PC-9 (cell line): ENCODE data around the gene PTGER2. TPM values are rescaled to one million over a fixed set of nuclear protein-coding genes. Genes with fewer than 3 reads are reported as not detected.

Experiments
- BruUV-seq: library from RNA; stranded (reverse); fragments of 400-500 nt; replicated peaks from 2 replicates; lab custom pipeline; 2021; lab: Mats Ljungman, UMichigan
- CTCF ChIA-PET: fragments of 300-600 bp; sonication (Branson Sonifier 250); formaldehyde crosslinking; loops from one replicate; lab custom pipeline; 2022; ENCODE audit warnings: antibody characterized with exemption; lab: Charles Lee
- POLR2A ChIA-PET: fragments of 300-600 bp; sonication (Branson Sonifier 250); formaldehyde crosslinking; loops from one replicate; lab custom pipeline; 2022; ENCODE audit warnings: antibody characterized with exemption; ENCODE audit not compliant: unreplicated experiment; lab: Charles Lee
- DNase-seq, 2 experiments: peaks; one replicate each; pipeline versions ENCODE4 v3.0.0 to v3.0.0-alpha.2; 2015 to 2022; ENCODE audit warnings: mixed read lengths in 1 of 2
- H2AFZ ChIP-seq: fragments of 200-600 bp; sonication (generic); 2 replicates; pipeline ENCODE4 v1.8.1; 2017; ENCODE audit warnings: antibody characterized with exemption
- H3F3A ChIP-seq: fragments of 200-600 bp; sonication (generic); 2 replicates; pipeline ENCODE4 v1.8.1; 2017; ENCODE audit warnings: antibody characterized with exemption, mild to moderate bottlenecking, low read depth; ENCODE audit not compliant: insufficient read depth
- H3K27ac ChIP-seq: fragments of 200-600 bp; sonication (generic); 2 replicates; pipeline ENCODE4 v1.6.1; 2016; ENCODE audit warnings: mixed run types
- H3K27me3 ChIP-seq: fragments of 200-600 bp; sonication (generic); 2 replicates; pipeline ENCODE4 v1.6.1; 2016; ENCODE audit warnings: low read depth, mixed run types; ENCODE audit not compliant: insufficient read depth
- H3K36me3 ChIP-seq: fragments of 200-600 bp; sonication (generic); 2 replicates; pipeline ENCODE4 v1.6.1; 2016; ENCODE audit warnings: low read depth, mixed run types
- H3K4me1 ChIP-seq: fragments of 200-600 bp; sonication (generic); replicated peaks from 2 replicates; pipeline ENCODE4 v1.6.1; 2016; ENCODE audit warnings: mixed run types; ENCODE audit not compliant: insufficient read depth
- H3K4me2 ChIP-seq: fragments of 200-600 bp; sonication (generic); 2 replicates; pipeline ENCODE4 v1.6.1; 2017; ENCODE audit warnings: mixed run types
- H3K4me3 ChIP-seq: fragments of 200-600 bp; sonication (generic); 2 replicates; pipeline ENCODE4 v1.6.1; 2016; ENCODE audit warnings: mixed run types
- H3K79me2 ChIP-seq: fragments of 200-600 bp; sonication (generic); 2 replicates; pipeline ENCODE4 v1.6.1; 2017; ENCODE audit warnings: low read depth, mixed run types
- H3K9me2 ChIP-seq: fragments of 200-600 bp; sonication (generic); 2 replicates; pipeline ENCODE4 v1.8.1; 2017; ENCODE audit warnings: mild to moderate bottlenecking; ENCODE audit not compliant: insufficient read depth
- H3K9me3 ChIP-seq: fragments of 200-600 bp; sonication (generic); 2 replicates; pipeline ENCODE4 v1.8.1; 2016; ENCODE audit warnings: low read depth; ENCODE audit not compliant: insufficient read depth
- H4K20me1 ChIP-seq: fragments of 200-600 bp; sonication (generic); 2 replicates; pipeline ENCODE4 v1.8.1; 2017; ENCODE audit not compliant: insufficient read depth
- CTCF ChIP-seq: fragments of 200-600 bp; sonication (generic); conservative IDR thresholded peaks from 2 replicates; pipeline ENCODE4 v1.6.1; 2017; ENCODE audit warnings: mixed run types, antibody characterized with exemption, mild to moderate bottlenecking, moderate library complexity
- EZH2 ChIP-seq: fragments of 200-600 bp; sonication (generic); IDR thresholded peaks from 2 replicates; pipeline ENCODE4 v1.8.0; 2017; ENCODE audit warnings: antibody characterized with exemption, low read depth
- intact Hi-C: fragments of 100-400 bp; cut with micrococcal nuclease; formaldehyde crosslinking; loops from one replicate; pipeline ENCODE4 v1.10.0; 2022; ENCODE audit not compliant: unreplicated experiment
- total RNA-seq: library from RNA; stranded (reverse); gene quantifications from 2 replicates; pipeline ENCODE4 v1.2.3, GENCODE V29; 2021

The PTGER2 gene
- total RNA-seq, 1 experiment from 2014 or later = 0.15 TPM

- H3K9me2 ChIP-seq = no peaks in the 10 kb centered on the region
- intact Hi-C loops = loop anchor here (10.0 kb wide), 1 partner anchor 997 kb away; no protein-coding TSS in a partner anchor
- no peak overlapping the region; the same call in 1 of the 2 replicates for H2AFZ ChIP-seq
- CTCF ChIA-PET = no interaction called here
- H4K20me1 ChIP-seq = no peaks in the 10 kb centered on the region
- H3K36me3 ChIP-seq = no peaks in the 10 kb centered on the region
- no peaks in the 10 kb centered on the region for H3K4me1 ChIP-seq
- H3K4me2 ChIP-seq = no peak overlapping the region
- no peaks in the 10 kb centered on the region; the same call in 1 of the 2 replicates for H3K27me3 ChIP-seq
- POLR2A ChIA-PET = no interaction called here
- no peaks in the 10 kb centered on the region for H3K79me2 ChIP-seq
- no peak for DNase-seq
- H3K27ac ChIP-seq = no peak overlapping the region
- TF ChIP-seq CTCF = no peak
- TF ChIP-seq EZH2 = no peak
- BruUV-seq = no TSS peak
- no peaks in the 10 kb centered on the region for H3F3A ChIP-seq
- H3K9me3 ChIP-seq = no peaks in the 10 kb centered on the region
- H3K4me3 ChIP-seq = no peak overlapping the region
Measured at GRCh38 chr14:52307376-52307775, 6.7 kb upstream of the PTGER2 start.

GRCh38 chr14:52307905-52308304 is 6.2 kb upstream of the PTGER2 start:
- Histone ChIP-seq H3K4me1 (no peaks in the 10 kb centered on the region), H3K4me3 (no peak overlapping the region), H2AFZ (no peak overlapping the region), H3K36me3 (no peaks in the 10 kb centered on the region), H4K20me1 (no peaks in the 10 kb centered on the region), H3K27me3 (no peaks in the 10 kb centered on the region; the same call in 1 of the 2 replicates), H3K4me2 (no peak overlapping the region), H3F3A (no peaks in the 10 kb centered on the region), H3K27ac (no peak overlapping the region), H3K9me2 (no peaks in the 10 kb centered on the region), H3K79me2 (no peaks in the 10 kb centered on the region), H3K9me3 (no peaks in the 10 kb centered on the region)
- CTCF ChIA-PET = no interaction called here
- intact Hi-C loops = loop anchor here (10.0 kb wide), 1 partner anchor 997 kb away; no protein-coding TSS in a partner anchor
- no TSS peak for BruUV-seq
- TF ChIP-seq CTCF = no peak
- TF ChIP-seq EZH2 = no peak
- no peak for DNase-seq
- POLR2A ChIA-PET = no interaction called here

GRCh38 chr14:52310541-52310940 is 3.6 kb upstream of the PTGER2 start:
- no peak overlapping the region for H3K27ac ChIP-seq
- no peaks in the 10 kb centered on the region for H3K36me3 ChIP-seq
- no peaks in the 10 kb centered on the region for H4K20me1 ChIP-seq
- no peaks in the 10 kb centered on the region for H3K9me3 ChIP-seq
- no peaks in the 10 kb centered on the region for H3K79me2 ChIP-seq
- H3K9me2 ChIP-seq = no peaks in the 10 kb centered on the region
- no TSS peak for BruUV-seq
- H3F3A ChIP-seq = no peaks in the 10 kb centered on the region
- POLR2A ChIA-PET = no interaction called here
- TF ChIP-seq CTCF (no peak), EZH2 (no peak)
- no peak overlapping the region for H2AFZ ChIP-seq
- CTCF ChIA-PET = no interaction called here
- H3K4me1 ChIP-seq = no peaks in the 10 kb centered on the region
- no peak overlapping the region for H3K4me2 ChIP-seq
- DNase-seq = no peak
- no peak overlapping the region for H3K4me3 ChIP-seq
- peaks cover 10% of the 10 kb centered on the region; the same call in 1 of the 2 replicates for H3K27me3 ChIP-seq
- intact Hi-C loops = no loop called here
